ENCODE results near the gene OTOP3. TPM values are rescaled to one million over a fixed set of nuclear protein-coding genes. Genes with fewer than 3 reads are reported as not detected.

The OTOP3 gene
- total RNA-seq, 1 experiment from 2014 or later: not detected

- Mint-ChIP-seq H3K9me3 (ENCODE audit: unreplicated experiment) (no peaks in the 10 kb centered on the region), H3K27me3 (ENCODE audit: insufficient read depth, unreplicated experiment) (peaks cover 14% of the 10 kb centered on the region), H3K4me3 (ENCODE audit: unreplicated experiment) (no peak overlapping the region), H3K4me1 (ENCODE audit: low read depth, unreplicated experiment) (no peaks in the 10 kb centered on the region), H3K36me3 (ENCODE audit: insufficient read depth, unreplicated experiment) (no peaks in the 10 kb centered on the region), H3K27ac (ENCODE audit: unreplicated experiment) (no peak overlapping the region)
- TF ChIP-seq CTCF (IDR thresholded peaks at IDR 0.05; ENCODE audit: insufficient read depth in 1 of 2, low read depth in 1 of 2, low read length in 1 of 2, severe bottlenecking in 1 of 2, unreplicated experiment in 1 of 2): no peak
- Histone ChIP-seq H3K36me3 (ENCODE audit: control insufficient read depth, insufficient read depth, low read length) (no peaks in the 10 kb centered on the region), H3K27me3 (replicated peaks; ENCODE audit: control insufficient read depth, insufficient read depth, low read length) (peaks cover 1% of the 10 kb centered on the region; the same call in 1 of the 2 replicates), H3K4me1 (peaks cover 6% of the 10 kb centered on the region; the same call in 1 of the 2 replicates), H3K9me3 (no peaks in the 10 kb centered on the region), H3K4me3 (ENCODE audit: low read depth, low read length) (no peak overlapping the region)
- ChIA-PET POLR2A (interaction anchor here (0.9 kb wide), 1 partner anchor 92 kb away, joined by 3 read pairs; the partner anchor contains the start of gene MRPL58), CTCF (interaction anchor here (0.8 to 2.3 kb wide), 3 partner anchors 37 to 40 kb away, joined by 3 to 10 read pairs (median 3); no protein-coding TSS in a partner anchor)
- intact Hi-C loops (cut with micrococcal nuclease; ENCODE audit: unreplicated experiment): no loop called here
- DNase-seq: peak in 1 of 2 experiments; percentile 47
- BruUV-seq (replicated peaks): no TSS peak
Observed at GRCh38 chr17:74920642-74921025, 15.1 kb upstream of the OTOP3 start.

- no peak overlapping the region for H3K27ac Mint-ChIP-seq (ENCODE audit: unreplicated experiment)
- Histone ChIP-seq H3K9me3 (no peaks in the 10 kb centered on the region), H3K4me3 (ENCODE audit: low read depth, low read length) (no peak overlapping the region), H3K36me3 (ENCODE audit: control insufficient read depth, insufficient read depth, low read length) (no peaks in the 10 kb centered on the region), H3K27me3 (replicated peaks; ENCODE audit: control insufficient read depth, insufficient read depth, low read length) (peaks cover 1% of the 10 kb centered on the region; the same call in 1 of the 2 replicates), H3K4me1 (peaks cover 6% of the 10 kb centered on the region; the same call in 1 of the 2 replicates)
- ChIA-PET CTCF (interaction anchor here (0.7 to 2.3 kb wide), 5 partner anchors 36 to 92 kb away, joined by 3 to 10 read pairs (median 3); partner anchors contain the start of gene MRPL58), POLR2A (interaction anchor here (0.9 kb wide), 1 partner anchor 91 kb away, joined by 3 read pairs; the partner anchor contains the start of gene MRPL58)
- H3K9me3 Mint-ChIP-seq (ENCODE audit: unreplicated experiment): no peaks in the 10 kb centered on the region
- no peak for DNase-seq
- intact Hi-C loops (cut with micrococcal nuclease; ENCODE audit: unreplicated experiment): no loop called here
- no TSS peak for BruUV-seq (replicated peaks)
- peaks cover 16% of the 10 kb centered on the region for H3K27me3 Mint-ChIP-seq (ENCODE audit: insufficient read depth, unreplicated experiment)
- H3K4me3 Mint-ChIP-seq (ENCODE audit: unreplicated experiment): no peak overlapping the region
- no peaks in the 10 kb centered on the region for H3K36me3 Mint-ChIP-seq (ENCODE audit: insufficient read depth, unreplicated experiment)
- TF ChIP-seq CTCF (IDR thresholded peaks at IDR 0.05; ENCODE audit: insufficient read depth in 1 of 2, low read depth in 1 of 2, low read length in 1 of 2, severe bottlenecking in 1 of 2, unreplicated experiment in 1 of 2): no peak
- no peaks in the 10 kb centered on the region for H3K4me1 Mint-ChIP-seq (ENCODE audit: low read depth, unreplicated experiment)
Observed at GRCh38 chr17:74921026-74921681, 14.5 kb upstream of the OTOP3 start.

GRCh38 chr17:74921769-74922168 lies 13.9 kb upstream of the OTOP3 start:
- no peak overlapping the region for H3K4me3 Mint-ChIP-seq (ENCODE audit: unreplicated experiment)
- no peaks in the 10 kb centered on the region for H3K36me3 Mint-ChIP-seq (ENCODE audit: insufficient read depth, unreplicated experiment)
- BruUV-seq (replicated peaks): no TSS peak
- H3K4me1 Mint-ChIP-seq (ENCODE audit: low read depth, unreplicated experiment): no peaks in the 10 kb centered on the region
- H3K27ac Mint-ChIP-seq (ENCODE audit: unreplicated experiment): no peak overlapping the region
- peaks cover 1% of the 10 kb centered on the region; the same call in 1 of the 2 replicates for H3K27me3 ChIP-seq (replicated peaks; ENCODE audit: control insufficient read depth, insufficient read depth, low read length)
- peaks cover 6% of the 10 kb centered on the region; the same call in 1 of the 2 replicates for H3K4me1 ChIP-seq
- TF ChIP-seq CTCF (IDR thresholded peaks at IDR 0.05; ENCODE audit: insufficient read depth in 1 of 2, low read depth in 1 of 2, low read length in 1 of 2, severe bottlenecking in 1 of 2, unreplicated experiment in 1 of 2): no peak
- no peak overlapping the region for H3K4me3 ChIP-seq (ENCODE audit: low read depth, low read length)
- no peaks in the 10 kb centered on the region for H3K36me3 ChIP-seq (ENCODE audit: control insufficient read depth, insufficient read depth, low read length)
- no peaks in the 10 kb centered on the region for H3K9me3 Mint-ChIP-seq (ENCODE audit: unreplicated experiment)
- H3K27me3 Mint-ChIP-seq (ENCODE audit: insufficient read depth, unreplicated experiment): peaks cover 18% of the 10 kb centered on the region
- no peaks in the 10 kb centered on the region for H3K9me3 ChIP-seq
- CTCF ChIA-PET: interaction anchor here (0.7 to 1.3 kb wide), 3 partner anchors 39 to 91 kb away, joined by 3 to 4 read pairs (median 3); partner anchors contain the start of gene MRPL58
- no peak for DNase-seq
- intact Hi-C loops (cut with micrococcal nuclease; ENCODE audit: unreplicated experiment): no loop called here
- POLR2A ChIA-PET: interaction anchor here (0.9 kb wide), 1 partner anchor 91 kb away, joined by 3 read pairs; the partner anchor contains the start of gene MRPL58

Measured in Caco-2 (cell line).